Thyroid gland (tissue), 4 donors: ENCODE measurements around the gene RPUSD2. TPM values are rescaled to one million over a fixed set of nuclear protein-coding genes. Genes with fewer than 3 reads are reported as not detected.
"Not testable (repeated sequence)": the region's sequence is repeated elsewhere in the genome, so short reads cannot be mapped to it uniquely, and the experiment has no call there.

Experiments used
- DNase-seq, 2 donors: peaks; one replicate each; pipeline ENCODE4 v3.0.0-alpha.2; 2019
- H3K27ac ChIP-seq, 3 donors: fragments of 200-600 bp; sonication (generic); 1 replicate in 2 of 3; 2 replicates in 1 of 3; pipeline ENCODE4 v1.5.1; 2016 to 2019; ENCODE audit warnings: mild to moderate bottlenecking in 1 of 3, moderate library complexity in 1 of 3
- H3K27me3 ChIP-seq: fragments of 200-600 bp; sonication (generic); one replicate; pipeline ENCODE4 v1.5.1; 2019
- H3K36me3 ChIP-seq, 2 donors: fragments of 200-600 bp; sonication (generic); one replicate each; pipeline ENCODE4 v1.5.1; 2016 to 2019
- H3K4me1 ChIP-seq, 2 donors: fragments of 200-600 bp; sonication (generic); one replicate each; pipeline ENCODE4 v1.5.1; 2017 to 2019
- H3K4me3 ChIP-seq, 3 donors: fragments of 200-600 bp; sonication (generic); replicated peaks in 1 of 3; 1 replicate in 2 of 3; 2 replicates in 1 of 3; pipeline ENCODE4 v1.5.1; 2016; ENCODE audit warnings: mild to moderate bottlenecking in 1 of 3
- H3K9me3 ChIP-seq: fragments of 200-600 bp; sonication (generic); one replicate; pipeline ENCODE4 v1.5.1; 2017
- CTCF ChIP-seq, 6 experiments: fragments of 200-600 bp in 3 of 6; fragments of 450-650 bp in 3 of 6; sonication (generic) in 3 of 6; IDR thresholded peaks; one replicate each; pipeline ENCODE4 v1.5.1; 2016 to 2019; ENCODE audit warnings: antibody characterized with exemption in 6 of 6, mild to moderate bottlenecking in 2 of 6, inconsistent platforms in 1 of 6, moderate library complexity in 1 of 6
- POLR2A ChIP-seq, 2 donors: fragments of 450-650 bp; IDR thresholded peaks; one replicate each; pipeline ENCODE4 v1.6.1; 2017; ENCODE audit warnings: antibody characterized with exemption in 2 of 2, mild to moderate bottlenecking in 2 of 2, moderate library complexity in 1 of 2
- WGBS, 2 donors: methylation state at CpG; one replicate each; pipeline ENCODE4 v1.1.5; 2017; 5-methylcytosine and 5-hydroxymethylcytosine counted together
- intact Hi-C: fragments of 100-400 bp; cut with DNase I; formaldehyde crosslinking; loops from one replicate; pipeline ENCODE4 v1.15.1; 2023
- total RNA-seq, 4 donors: library from RNA; depleted of rRNA; stranded (reverse); fragments of >200 nt; gene quantifications; one replicate each; pipeline ENCODE4 v1.2.3, GENCODE V29; 2016

Gene RPUSD2
- total RNA-seq, 4 donors from 2014 or later: 5.8 to 10.1 (median 7.1) TPM

- intact Hi-C loops: no loop called here
- Histone ChIP-seq H3K27ac (no peak overlapping the region), H3K4me3 (no peak overlapping the region), H3K4me1 (no peaks in the 10 kb centered on the region), H3K27me3 (no peaks in the 10 kb centered on the region), H3K36me3 (peaks cover 6 to 8% of the 10 kb centered on the region in 2 donors), H3K9me3 (no peaks in the 10 kb centered on the region)
- WGBS, 2 donors: 64 to 82% methylated on average over 4 of the region's 4 CpGs
- TF ChIP-seq POLR2A (IDR thresholded peaks at IDR 0.05) (no peak), CTCF (IDR thresholded peaks at IDR 0.05) (no peak)
- no peak for DNase-seq
Measured at GRCh38 chr15:40578892-40579291, 9.8 kb downstream of the RPUSD2 start.

GRCh38 chr15:40581796-40582195, 12.7 kb downstream of the RPUSD2 start:
- 50 to 100% methylated on average over 2 of the region's 2 CpGs for WGBS, 2 donors
- H3K9me3 ChIP-seq, H3K36me3 ChIP-seq, H3K4me3 ChIP-seq, H3K27me3 ChIP-seq, H3K4me1 ChIP-seq, intact Hi-C loops, H3K27ac ChIP-seq, DNase-seq: not testable (repeated sequence)

GRCh38 chr15:40582726-40583246, 13.7 kb downstream of the RPUSD2 start:
- Histone ChIP-seq H3K4me3 (no peak overlapping the region), H3K36me3 (no peaks in the 10 kb centered on the region), H3K27ac (no peak overlapping the region), H3K9me3 (no peaks in the 10 kb centered on the region), H3K4me1 (no peaks in the 10 kb centered on the region), H3K27me3 (no peaks in the 10 kb centered on the region)
- intact Hi-C loops: no loop called here
- no peak for DNase-seq
- TF ChIP-seq CTCF (IDR thresholded peaks at IDR 0.05) (no peak), POLR2A (IDR thresholded peaks at IDR 0.05) (no peak)
- WGBS, 2 donors: 64 to 65% methylated on average over 8 of the region's 8 CpGs

GRCh38 chr15:40584191-40584590, 15.1 kb downstream of the RPUSD2 start:
- no peak overlapping the region for H3K27ac ChIP-seq
- H3K4me1 ChIP-seq: no peaks in the 10 kb centered on the region
- no peaks in the 10 kb centered on the region for H3K9me3 ChIP-seq
- TF ChIP-seq POLR2A (IDR thresholded peaks at IDR 0.05): no peak
- intact Hi-C loops: no loop called here
- H3K27me3 ChIP-seq: no peaks in the 10 kb centered on the region
- H3K36me3 ChIP-seq: no peaks in the 10 kb centered on the region
- no peak for DNase-seq
- WGBS, 2 donors: 41 to 45% methylated on average over 2 of the region's 2 CpGs
- H3K4me3 ChIP-seq: no peak overlapping the region

- Histone ChIP-seq H3K9me3 (no peaks in the 10 kb centered on the region), H3K4me3 (no peak overlapping the region), H3K36me3 (no peaks in the 10 kb centered on the region), H3K27me3 (no peaks in the 10 kb centered on the region), H3K4me1 (peaks cover 7 to 8% of the 10 kb centered on the region in 2 donors), H3K27ac (no peak overlapping the region)
- WGBS, 2 donors: 54 to 70% methylated on average over 12 of the region's 12 CpGs
- no peak for DNase-seq
- TF ChIP-seq POLR2A (IDR thresholded peaks at IDR 0.05) (no peak), CTCF (IDR thresholded peaks at IDR 0.05) (no peak)
- intact Hi-C loops: loop anchor here (10.0 kb wide), 1 partner anchor 304 kb away; the partner anchor contains the start of gene VPS18
Measured at GRCh38 chr15:40590667-40591050, 21.6 kb downstream of the RPUSD2 start.

- TF ChIP-seq POLR2A (IDR thresholded peaks at IDR 0.05) (no peak), CTCF (IDR thresholded peaks at IDR 0.05) (no peak)
- H3K9me3 ChIP-seq: no peaks in the 10 kb centered on the region
- no peak overlapping the region for H3K4me3 ChIP-seq
- H3K27me3 ChIP-seq: no peaks in the 10 kb centered on the region
- DNase-seq: no peak
- H3K27ac ChIP-seq: no peak overlapping the region
- peaks cover 7 to 8% of the 10 kb centered on the region in 2 donors for H3K4me1 ChIP-seq
- intact Hi-C loops: loop anchor here (10.0 kb wide), 1 partner anchor 303 kb away; the partner anchor contains the start of gene VPS18
- no peaks in the 10 kb centered on the region for H3K36me3 ChIP-seq
- 69 to 79% methylated on average over 8 of the region's 8 CpGs for WGBS, 2 donors
Measured at GRCh38 chr15:40591389-40591788, 22.3 kb downstream of the RPUSD2 start.
